Transverse colon (tissue), 4 donors: ENCODE results near the gene SPTBN2. TPM values are rescaled to one million over a fixed set of nuclear protein-coding genes. Genes with fewer than 3 reads are reported as not detected.

ENCODE experiments used
- DNase-seq: peaks from one replicate; pipeline ENCODE4 v3.0.0-alpha.2; 2019
- H3K27ac ChIP-seq, 4 donors: fragments of 200-600 bp; sonication (generic); 2 replicates each; pipeline ENCODE4 v1.5.1; 2016 to 2018; ENCODE audit warnings: inconsistent platforms in 4 of 4
- H3K27me3 ChIP-seq: fragments of 200-600 bp; sonication (generic); 2 replicates; pipeline ENCODE4 v1.5.1; 2017; ENCODE audit warnings: inconsistent platforms
- H3K36me3 ChIP-seq, 4 donors: fragments of 200-600 bp; sonication (generic); 2 replicates each; pipeline ENCODE4 v1.5.1; 2017 to 2019; ENCODE audit warnings: inconsistent platforms in 4 of 4
- H3K4me1 ChIP-seq, 4 donors: fragments of 200-600 bp; sonication (generic); 2 replicates each; pipeline ENCODE4 v1.5.1; 2017 to 2020; ENCODE audit warnings: inconsistent platforms in 4 of 4
- H3K4me3 ChIP-seq, 4 donors: fragments of 200-600 bp; sonication (generic); 1 replicate in 1 of 4; 2 replicates in 3 of 4; pipeline versions ENCODE4 v1.5.1 to v1.6.1; 2017 to 2019; ENCODE audit warnings: inconsistent platforms in 4 of 4
- H3K9me3 ChIP-seq, 2 donors: fragments of 200-600 bp; sonication (generic); 2 replicates each; pipeline ENCODE4 v1.5.1; 2017 to 2019; ENCODE audit warnings: inconsistent platforms in 2 of 2
- CTCF ChIP-seq, 5 experiments: fragments of 200-600 bp in 3 of 5; fragments of 450-650 bp in 2 of 5; sonication (generic) in 3 of 5; IDR thresholded peaks; 1 replicate in 2 of 5; 2 replicates in 3 of 5; pipeline ENCODE4 v1.5.1; 2016 to 2017; ENCODE audit warnings: antibody characterized with exemption in 5 of 5, inconsistent platforms in 3 of 5, mild to moderate bottlenecking in 2 of 5, moderate library complexity in 1 of 5
- EP300 ChIP-seq: sonication (generic); formaldehyde crosslinking; IDR thresholded peaks from one replicate; pipeline ENCODE4 v1.6.1; 2017; ENCODE audit warnings: antibody characterized with exemption, low read depth
- POLR2A ChIP-seq: fragments of 450-650 bp; IDR thresholded peaks from one replicate; pipeline ENCODE4 v1.6.1; 2016; ENCODE audit warnings: antibody characterized with exemption, mild to moderate bottlenecking, moderate library complexity
- POLR2AphosphoS5 ChIP-seq, 3 donors: sonication (generic); formaldehyde crosslinking; IDR thresholded peaks; one replicate each; pipeline ENCODE4 v1.6.1; 2016; ENCODE audit warnings: antibody characterized with exemption in 3 of 3
- WGBS, 2 donors: methylation state at CpG; one replicate each; pipeline ENCODE4 v1.1.5; 2018; ENCODE audit warnings: low coverage in 1 of 2; 5-methylcytosine and 5-hydroxymethylcytosine counted together
- in situ Hi-C, 4 donors: fragments of 200-750 bp; cut with MboI; loops; one replicate each; pipeline versions ENCODE4 v1.15.0 to v1.15.1; 2017; ENCODE audit warnings: low sequenced_read_pairs in 3 of 4, low pct_ligation_motif_present in 1 of 4, low pct_unique_long_range_greater_than_20kb in 1 of 4
- intact Hi-C: fragments of 100-400 bp; cut with DNase I; formaldehyde crosslinking; loops from one replicate; pipeline ENCODE4 v1.15.1; 2023; ENCODE audit warnings: low total_unique reads
- small RNA-seq, 4 donors: library from RNA; depleted of rRNA; stranded (forward); fragments of <200 nt; gene quantifications; one replicate each; pipeline ENCODE3, GENCODE V24; 2016
- total RNA-seq, 4 donors: library from RNA; depleted of rRNA; stranded (reverse); fragments of >200 nt; gene quantifications; one replicate each; pipeline ENCODE4 v1.1.0, GENCODE V29; 2016

SPTBN2 gene
- total RNA-seq, 4 donors from 2014 or later, result 0.75 to 2.2 (median 1.6) TPM

GRCh38 chr11:66636411-66636810, 92.6 kb downstream of the SPTBN2 start:
- peak overlapping the region in 1 of 4 donors; percentile 94 for H3K27ac ChIP-seq
- 75 to 86% methylated on average over 2 to 3 of the region's 3 CpGs for WGBS, 2 donors
- in situ Hi-C loops (no loop called here), intact Hi-C loops (loop anchor here (10.0 kb wide), 1 partner anchor 638 kb away; no protein-coding TSS in a partner anchor)
- H3K36me3 ChIP-seq, result peaks cover 0 to 11% (median 4%) of the 10 kb centered on the region in 4 donors
- no peaks in the 10 kb centered on the region for H3K9me3 ChIP-seq
- DNase-seq, result no peak
- TF ChIP-seq POLR2A (no peak), POLR2AphosphoS5 (IDR thresholded peaks at IDR 0.05) (no peak), CTCF (IDR thresholded peaks at IDR 0.05) (no peak), EP300 (no peak)
- peaks cover 15 to 46% (median 29%) of the 10 kb centered on the region in 4 donors for H3K4me1 ChIP-seq
- no peak overlapping the region for H3K4me3 ChIP-seq
- no peaks in the 10 kb centered on the region for H3K27me3 ChIP-seq

Small RNAs within 50 kb of the gene (small RNA-seq; reads per million reads assigned to genes)
- gene RN7SL12P, result 0 reads per million in 4 donors

Other genes with a start within 250 kb of the SPTBN2 start
- 100 to 1,000 TPM in 1 of 4 donors, 10 to 100 TPM in 3; 32.8 to 116 (median 53.4) TPM for gene DPP3, start 248.8 kb downstream of the SPTBN2 start, total RNA-seq
- 100 to 1,000 TPM in 1 of 4 donors, 10 to 100 TPM in 3; 33.3 to 146 (median 56.0) TPM for gene BBS1, start 218.6 kb downstream of the SPTBN2 start, total RNA-seq
- 10 to 100 TPM; 12.1 to 34.4 (median 13.8) TPM for gene ZDHHC24, start 183.2 kb downstream of the SPTBN2 start, total RNA-seq
- gene ACTN3, start 182.3 kb downstream of the SPTBN2 start, total RNA-seq, result not detected
- 10 to 100 TPM; 23.5 to 80.6 (median 39.0) TPM for gene CTSF, start 160.6 kb downstream of the SPTBN2 start, total RNA-seq
- gene CCDC87, start 136.2 kb downstream of the SPTBN2 start, total RNA-seq, result under 1 TPM in 2 of 4 donors, not detected in 2; 0.32 to 0.96 TPM
- 10 to 100 TPM; 37.4 to 82.0 (median 49.5) TPM for gene CCS, start 136.0 kb downstream of the SPTBN2 start, total RNA-seq
- 10 to 100 TPM; 13.8 to 70.1 (median 47.0) TPM for gene RBM14, start 112.6 kb downstream of the SPTBN2 start, total RNA-seq
- 100 to 1,000 TPM in 1 of 4 donors, 10 to 100 TPM in 3; 66.5 to 193 (median 68.8) TPM for gene RBM4, start 90.5 kb downstream of the SPTBN2 start, total RNA-seq
- 10 to 100 TPM; 14.2 to 22.1 (median 15.5) TPM for gene RBM4B, start 51.3 kb downstream of the SPTBN2 start, total RNA-seq
- 10 to 100 TPM; 14.5 to 40.3 (median 37.4) TPM for gene RCE1, start 114.2 kb upstream of the SPTBN2 start, total RNA-seq
- gene LRFN4, start 127.8 kb upstream of the SPTBN2 start, total RNA-seq, result 10 to 100 TPM; 14.3 to 52.3 (median 22.6) TPM
- 100 to 1,000 TPM in 1 of 4 donors, 10 to 100 TPM in 3; 14.9 to 246 (median 38.1) TPM for gene PC, start 229.2 kb upstream of the SPTBN2 start, total RNA-seq
- 10 to 100 TPM in 3 of 4 donors, not detected in 1; 21.0 to 88.3 (median 56.1) TPM for gene C11orf86, start 246.1 kb upstream of the SPTBN2 start, total RNA-seq